CD4-positive, alpha-beta T cell treated with Interleukin-10 for 1 hour (primary cell): ENCODE data around the gene SLIT3.
"Not testable (repeated sequence)": the region's sequence is repeated elsewhere in the genome, so short reads cannot be mapped to it uniquely, and the experiment has no call there.

Experiments
- DNase-seq: peaks from one replicate; pipeline ENCODE4 v3.0.0-alpha.2; 2020

The SLIT3 gene

GRCh38 chr5:168653626-168654025 is 647.3 kb downstream of the SLIT3 start:
- DNase-seq = no peak

GRCh38 chr5:168651648-168652047 is 649.3 kb downstream of the SLIT3 start:
- DNase-seq = no peak

- no peak for DNase-seq
Measured at GRCh38 chr5:168649306-168649705, 651.6 kb downstream of the SLIT3 start.

- no peak for DNase-seq
Measured at GRCh38 chr5:168648576-168648975, 652.4 kb downstream of the SLIT3 start.

- no peak for DNase-seq
Measured at GRCh38 chr5:168648016-168648415, 652.9 kb downstream of the SLIT3 start.

- DNase-seq = no peak
Measured at GRCh38 chr5:168647083-168647482, 653.9 kb downstream of the SLIT3 start.

GRCh38 chr5:168646335-168646734 is 654.6 kb downstream of the SLIT3 start:
- no peak for DNase-seq

DNA sequence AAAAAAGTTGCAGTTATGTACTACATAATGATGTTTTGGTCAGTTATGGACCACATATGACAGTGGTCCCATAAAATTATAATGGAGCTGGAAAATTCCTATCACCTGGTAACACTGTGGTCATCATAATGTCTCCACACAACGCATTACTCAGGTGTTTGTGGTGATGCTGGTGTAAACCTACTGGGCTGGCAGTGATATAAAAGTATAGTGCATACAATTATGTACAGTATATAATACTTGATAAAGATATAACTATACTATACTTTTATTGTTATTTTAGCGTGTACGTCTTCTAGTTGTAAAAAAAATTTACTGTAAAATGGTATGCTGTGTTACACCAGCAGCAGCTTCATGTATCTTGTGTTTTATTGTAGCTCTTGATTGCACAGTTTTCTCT is 655.7 kb downstream of the SLIT3 start:
- no peak for DNase-seq

- no peak for DNase-seq
Measured at GRCh38 chr5:168642019-168642418, 658.9 kb downstream of the SLIT3 start.

DNA sequence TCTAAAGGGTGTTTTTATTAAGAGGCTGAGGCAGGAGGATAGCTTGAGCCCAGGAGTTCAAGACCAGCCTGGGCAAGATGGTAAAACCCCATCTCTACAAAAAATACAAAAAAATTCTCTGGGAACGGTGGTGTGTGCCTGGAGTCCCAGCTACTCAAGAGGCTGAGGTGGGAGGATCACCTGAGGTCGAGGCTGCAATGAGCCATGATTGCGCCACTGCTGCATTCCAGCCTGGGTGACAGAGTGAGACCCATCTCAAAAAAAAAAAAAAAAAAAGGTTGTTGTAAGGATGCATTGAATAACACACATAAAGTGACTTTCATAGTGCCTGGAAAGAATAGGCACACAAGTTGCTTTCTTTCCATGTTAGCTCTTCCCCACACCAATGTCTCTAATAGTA is 662.1 kb downstream of the SLIT3 start:
- DNase-seq = not testable (repeated sequence)

GRCh38 chr5:168637793-168638192 is 663.1 kb downstream of the SLIT3 start:
- no peak for DNase-seq

GRCh38 chr5:168637281-168637680 is 663.7 kb downstream of the SLIT3 start:
- DNase-seq = no peak

DNA sequence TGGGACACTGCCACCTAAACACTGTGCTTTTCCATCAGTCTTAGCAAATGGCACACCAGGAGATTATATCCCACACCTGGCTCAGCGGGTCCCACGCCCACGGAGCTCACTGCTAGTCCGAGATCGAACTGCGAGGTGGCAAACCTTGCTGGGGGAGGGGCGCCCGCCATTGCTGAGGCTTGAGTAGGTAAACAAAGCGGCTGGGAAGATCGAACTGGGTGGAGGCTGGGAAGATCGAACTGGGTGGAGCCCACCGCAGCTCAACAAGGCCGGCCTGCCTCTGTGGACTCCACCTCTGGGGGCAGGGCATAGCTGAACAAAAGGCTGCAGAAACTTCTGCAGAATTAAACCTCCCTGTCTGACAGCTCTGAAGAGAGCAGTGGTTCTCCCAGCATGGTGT is 670.0 kb downstream of the SLIT3 start:
- not testable (repeated sequence) for DNase-seq

DNA sequence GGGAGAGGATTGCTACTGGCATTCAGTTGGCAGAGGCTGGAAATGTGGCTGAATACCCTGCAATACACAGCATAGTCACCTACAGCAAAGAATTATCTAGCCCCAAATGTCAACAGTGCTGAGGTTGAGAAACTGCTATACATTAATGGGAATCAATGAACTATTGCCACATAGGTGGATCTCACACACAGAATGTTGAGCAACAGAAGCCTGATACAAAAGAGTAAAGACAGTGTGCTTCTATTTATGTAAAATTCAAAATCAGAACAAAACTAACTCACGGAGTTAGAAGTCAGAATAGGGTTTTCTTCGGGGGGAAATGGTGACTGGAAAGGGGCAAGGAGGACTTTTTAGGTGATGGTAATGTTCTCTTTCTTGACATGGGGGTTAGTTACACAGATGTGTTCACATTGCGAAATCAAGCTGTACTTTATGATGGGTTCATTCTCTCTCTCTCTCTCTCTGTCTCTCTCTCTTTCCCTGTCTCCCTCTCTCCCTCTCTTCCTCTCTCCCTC is 676.0 kb downstream of the SLIT3 start:
- DNase-seq = no peak

DNA sequence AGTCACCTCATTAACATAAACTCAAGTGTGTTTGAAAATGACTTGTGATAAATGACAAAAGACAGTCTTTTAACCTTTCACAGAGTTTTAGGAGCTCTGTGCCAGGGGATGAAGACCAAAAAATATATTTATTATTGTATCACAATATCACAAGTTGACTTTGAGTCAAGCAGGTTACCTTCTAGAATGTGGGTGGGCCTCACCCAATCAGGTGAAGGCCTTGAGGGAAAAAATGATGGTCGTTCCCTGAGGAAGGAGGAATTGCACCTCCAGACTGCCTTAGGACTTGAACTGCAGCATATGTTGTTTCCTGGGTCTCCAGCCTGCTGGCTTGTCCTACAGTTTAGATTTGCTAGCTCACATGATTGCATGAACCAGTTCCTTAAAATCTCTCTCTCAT is 680.1 kb downstream of the SLIT3 start:
- no peak for DNase-seq

GRCh38 chr5:168614661-168615060 is 686.3 kb downstream of the SLIT3 start:
- DNase-seq = no peak

GRCh38 chr5:168613996-168614395 is 686.9 kb downstream of the SLIT3 start:
- DNase-seq = no peak

DNA sequence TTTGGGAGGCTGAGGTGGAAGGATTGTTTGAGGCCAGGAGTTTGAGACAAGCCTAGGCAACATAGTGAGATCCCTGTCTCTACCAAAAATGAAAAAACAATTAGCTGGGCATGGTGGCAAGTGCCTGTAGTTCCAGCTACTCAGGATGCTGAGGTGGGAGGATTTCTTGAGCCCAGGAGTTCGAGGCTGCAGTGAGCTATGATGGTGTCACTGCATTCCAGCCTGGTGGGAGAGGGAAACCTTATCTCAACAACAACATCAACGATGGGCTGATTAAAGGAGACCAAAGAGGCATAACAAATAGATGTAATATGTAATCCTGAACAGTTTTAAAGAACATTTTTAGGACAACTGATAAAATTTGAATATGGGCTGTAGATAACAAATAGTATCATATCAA is 687.5 kb downstream of the SLIT3 start:
- no peak for DNase-seq

DNA sequence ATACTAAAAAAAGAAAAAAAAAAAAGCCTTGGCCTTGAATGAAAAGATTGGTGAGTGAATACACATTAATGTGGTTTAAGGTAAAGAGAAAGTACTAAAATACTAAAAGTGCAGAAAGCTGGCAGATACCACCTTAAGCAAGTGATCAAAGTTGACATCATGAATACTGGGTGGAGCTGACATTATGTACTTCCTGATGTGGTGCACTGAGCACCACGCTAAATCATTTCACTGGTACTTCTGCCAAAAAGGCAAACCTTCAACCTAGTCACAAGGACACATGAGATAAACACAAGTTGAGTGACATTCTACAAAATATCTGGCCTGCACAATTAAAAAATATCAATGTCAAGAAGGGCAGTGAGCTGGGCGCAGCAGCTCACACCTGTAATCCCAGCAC is 687.9 kb downstream of the SLIT3 start:
- DNase-seq = peak; percentile 60

DNA sequence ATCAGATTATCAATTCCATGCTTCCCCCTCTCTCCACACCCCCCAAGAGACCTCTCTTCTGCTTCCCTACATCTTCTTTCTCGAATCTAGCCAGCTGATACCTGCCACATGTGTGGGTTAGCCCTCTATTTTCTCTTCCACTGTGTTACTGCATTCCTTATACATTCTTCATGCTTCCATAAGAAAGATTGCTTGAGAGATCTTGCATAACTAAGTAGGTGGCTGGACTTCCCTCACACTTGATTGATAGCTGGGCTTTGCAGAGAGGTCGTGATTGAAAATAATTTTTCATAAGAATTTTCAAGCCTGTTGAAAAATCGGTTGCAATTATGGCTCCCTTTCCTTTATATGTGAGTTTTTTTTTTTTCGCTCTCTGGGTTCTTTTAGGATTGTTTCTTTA is 688.8 kb downstream of the SLIT3 start:
- DNase-seq = no peak
